Astrocyte (in vitro differentiated cells and primary cell): ENCODE measurements around the gene BRD7. TPM values are rescaled to one million over a fixed set of nuclear protein-coding genes. Genes with fewer than 3 reads are reported as not detected.

Experiments used
- DNase-seq: peaks from one replicate; pipeline ENCODE4 v3.0.0-alpha.2; 2010; ENCODE audit warnings: low read depth
- FAIRE-seq: peaks from 2 replicates; lab custom pipeline; 2011; peaks lifted over from hg19 to GRCh38; lab: Jason Lieb, UNC
- H2AFZ ChIP-seq: 2 replicates; pipeline ENCODE4 v1.6.0; 2012; ENCODE audit warnings: low read depth, low read length, inconsistent platforms
- H3K27ac ChIP-seq: 2 replicates; pipeline ENCODE4 v1.5.1; 2011; ENCODE audit warnings: low read depth, low read length, inconsistent platforms
- H3K27me3 ChIP-seq: 2 replicates; pipeline ENCODE4 v1.6.0; 2011; ENCODE audit warnings: low read length, inconsistent platforms; ENCODE audit not compliant: insufficient read depth
- H3K36me3 ChIP-seq: 2 replicates; pipeline ENCODE4 v1.5.1; 2011; ENCODE audit warnings: low read length, inconsistent platforms; ENCODE audit not compliant: insufficient read depth
- H3K4me1 ChIP-seq: 2 replicates; pipeline ENCODE4 v1.5.1; 2011; ENCODE audit warnings: low read length, inconsistent platforms; ENCODE audit not compliant: insufficient read depth
- H3K4me2 ChIP-seq: 2 replicates; pipeline ENCODE4 v1.6.0; 2012; ENCODE audit warnings: low read length, inconsistent platforms
- H3K4me3 ChIP-seq: 2 replicates; pipeline ENCODE4 v1.5.1; 2011; ENCODE audit warnings: low read depth, mild to moderate bottlenecking, low read length, inconsistent platforms; ENCODE audit not compliant: insufficient read depth
- H3K79me2 ChIP-seq: 2 replicates; pipeline ENCODE4 v1.6.0; 2012; ENCODE audit warnings: mild to moderate bottlenecking, low read length, inconsistent platforms; ENCODE audit not compliant: insufficient read depth
- H3K9ac ChIP-seq: 2 replicates; pipeline ENCODE4 v1.6.0; 2012; ENCODE audit warnings: mild to moderate bottlenecking, low read length, inconsistent platforms
- H3K9me3 ChIP-seq: 2 replicates; pipeline ENCODE4 v1.5.1; 2012; ENCODE audit warnings: low read depth, mild to moderate bottlenecking, low read length, inconsistent platforms; ENCODE audit not compliant: insufficient read depth
- H4K20me1 ChIP-seq: 2 replicates; pipeline ENCODE4 v1.6.0; 2012; ENCODE audit warnings: low read length, inconsistent platforms; ENCODE audit not compliant: insufficient read depth
- H3K27ac Mint-ChIP-seq: one replicate; pipeline ENCODE4 v1.8.0; 2021; ENCODE audit warnings: mild to moderate bottlenecking, mixed read lengths; ENCODE audit not compliant: unreplicated experiment
- H3K27me3 Mint-ChIP-seq: one replicate; pipeline ENCODE4 v1.8.0; 2021; ENCODE audit warnings: low read depth, mixed read lengths; ENCODE audit not compliant: unreplicated experiment
- H3K36me3 Mint-ChIP-seq: one replicate; pipeline ENCODE4 v1.8.0; 2021; ENCODE audit warnings: low read depth, mixed read lengths; ENCODE audit not compliant: unreplicated experiment
- H3K4me1 Mint-ChIP-seq: one replicate; pipeline ENCODE4 v1.8.0; 2021; ENCODE audit warnings: low read depth, mixed read lengths; ENCODE audit not compliant: unreplicated experiment
- H3K4me3 Mint-ChIP-seq: one replicate; pipeline ENCODE4 v1.8.0; 2021; ENCODE audit warnings: mild to moderate bottlenecking, moderate library complexity, mixed read lengths; ENCODE audit not compliant: unreplicated experiment
- H3K9me3 Mint-ChIP-seq: one replicate; pipeline ENCODE4 v1.8.0; 2021; ENCODE audit warnings: mild to moderate bottlenecking, mixed read lengths; ENCODE audit not compliant: unreplicated experiment
- EZH2 ChIP-seq: IDR thresholded peaks from 2 replicates; pipeline ENCODE4 v1.6.1; 2012; ENCODE audit warnings: mild to moderate bottlenecking, low read length, inconsistent platforms; ENCODE audit not compliant: insufficient read depth
- total RNA-seq: library from RNA; stranded (reverse); gene quantifications from 2 replicates; pipeline ENCODE4 v1.2.1, GENCODE V29; 2021
- TF ChIP-seq, protein P1 (sequence below): IDR thresholded peaks from 2 replicates; pipeline ENCODE4 v1.5.1; 2011; ENCODE audit warnings: low read depth, mild to moderate bottlenecking, inconsistent platforms, low read length, moderate library complexity; ENCODE audit not compliant: insufficient read depth

The BRD7 gene
- total RNA-seq, 1 donor from 2014 or later = 58.5 TPM

DNA sequence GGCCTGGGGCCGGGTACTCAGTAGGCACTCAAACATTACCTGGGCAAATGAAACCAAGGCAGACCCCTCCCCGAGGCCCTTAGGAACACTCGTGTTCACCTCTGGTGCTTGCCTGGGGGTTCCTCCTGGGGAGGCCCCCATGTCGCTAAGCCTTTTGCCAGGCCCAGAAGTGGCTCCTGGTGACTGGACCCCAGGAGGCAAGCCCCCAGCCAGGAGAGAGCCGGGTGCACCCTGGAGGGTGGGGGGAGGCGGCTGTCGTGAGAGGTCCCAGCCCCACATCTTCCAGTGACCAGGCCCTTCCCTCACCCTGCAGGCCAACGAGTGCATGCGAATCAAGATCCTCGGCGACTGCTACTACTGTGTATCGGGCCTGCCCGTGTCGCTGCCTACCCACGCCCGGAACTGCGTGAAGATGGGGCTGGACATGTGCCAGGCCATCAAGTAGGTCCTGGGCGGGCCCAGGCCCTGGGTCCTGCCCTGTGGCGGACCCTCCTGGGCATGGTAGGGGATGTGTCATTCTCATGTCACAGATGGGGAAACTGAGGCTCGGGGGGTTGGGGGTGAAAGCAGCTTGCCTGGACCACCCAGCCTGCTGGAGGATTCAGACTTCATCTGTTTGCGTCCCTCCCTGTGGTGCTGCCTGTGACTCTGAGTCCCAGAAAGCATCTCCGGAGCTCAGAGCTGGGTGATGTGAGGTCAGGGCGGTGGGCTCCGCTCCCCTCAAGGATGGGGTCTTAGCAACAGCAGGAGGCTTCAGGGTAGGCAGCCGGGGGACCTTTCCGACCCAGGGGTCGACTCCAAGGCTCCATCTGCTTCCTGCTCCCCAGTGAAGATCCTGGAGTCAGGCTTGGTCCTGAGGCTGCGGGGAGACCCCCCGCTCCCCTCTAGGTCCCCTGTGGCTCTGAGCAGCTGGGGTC lies 69.9 kb downstream of the BRD7 start:
- no peaks in the 10 kb centered on the region for H3K36me3 ChIP-seq
- peaks cover 18% of the 10 kb centered on the region for H3K4me1 Mint-ChIP-seq
- H3K4me1 ChIP-seq = peaks cover 20% of the 10 kb centered on the region
- no peak overlapping the region for H3K9ac ChIP-seq
- FAIRE-seq = no peak
- no peak overlapping the region for H2AFZ ChIP-seq
- H3K27ac Mint-ChIP-seq = no peak overlapping the region
- no peaks in the 10 kb centered on the region for H3K27me3 Mint-ChIP-seq
- no peaks in the 10 kb centered on the region for H3K9me3 Mint-ChIP-seq
- H3K4me2 ChIP-seq = no peak overlapping the region
- H3K27ac ChIP-seq = no peak overlapping the region
- H3K4me3 ChIP-seq = no peak overlapping the region
- TF ChIP-seq EZH2 = no peak
- TF ChIP-seq, protein P1, sequence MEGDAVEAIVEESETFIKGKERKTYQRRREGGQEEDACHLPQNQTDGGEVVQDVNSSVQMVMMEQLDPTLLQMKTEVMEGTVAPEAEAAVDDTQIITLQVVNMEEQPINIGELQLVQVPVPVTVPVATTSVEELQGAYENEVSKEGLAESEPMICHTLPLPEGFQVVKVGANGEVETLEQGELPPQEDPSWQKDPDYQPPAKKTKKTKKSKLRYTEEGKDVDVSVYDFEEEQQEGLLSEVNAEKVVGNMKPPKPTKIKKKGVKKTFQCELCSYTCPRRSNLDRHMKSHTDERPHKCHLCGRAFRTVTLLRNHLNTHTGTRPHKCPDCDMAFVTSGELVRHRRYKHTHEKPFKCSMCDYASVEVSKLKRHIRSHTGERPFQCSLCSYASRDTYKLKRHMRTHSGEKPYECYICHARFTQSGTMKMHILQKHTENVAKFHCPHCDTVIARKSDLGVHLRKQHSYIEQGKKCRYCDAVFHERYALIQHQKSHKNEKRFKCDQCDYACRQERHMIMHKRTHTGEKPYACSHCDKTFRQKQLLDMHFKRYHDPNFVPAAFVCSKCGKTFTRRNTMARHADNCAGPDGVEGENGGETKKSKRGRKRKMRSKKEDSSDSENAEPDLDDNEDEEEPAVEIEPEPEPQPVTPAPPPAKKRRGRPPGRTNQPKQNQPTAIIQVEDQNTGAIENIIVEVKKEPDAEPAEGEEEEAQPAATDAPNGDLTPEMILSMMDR = no peak
- H3K27me3 ChIP-seq = no peaks in the 10 kb centered on the region
- H3K36me3 Mint-ChIP-seq = peaks cover 9% of the 10 kb centered on the region
- H3K4me3 Mint-ChIP-seq = no peak overlapping the region
- no peaks in the 10 kb centered on the region for H3K79me2 ChIP-seq
- H3K9me3 ChIP-seq = no peaks in the 10 kb centered on the region
- no peaks in the 10 kb centered on the region for H4K20me1 ChIP-seq
- DNase-seq = no peak

DNA sequence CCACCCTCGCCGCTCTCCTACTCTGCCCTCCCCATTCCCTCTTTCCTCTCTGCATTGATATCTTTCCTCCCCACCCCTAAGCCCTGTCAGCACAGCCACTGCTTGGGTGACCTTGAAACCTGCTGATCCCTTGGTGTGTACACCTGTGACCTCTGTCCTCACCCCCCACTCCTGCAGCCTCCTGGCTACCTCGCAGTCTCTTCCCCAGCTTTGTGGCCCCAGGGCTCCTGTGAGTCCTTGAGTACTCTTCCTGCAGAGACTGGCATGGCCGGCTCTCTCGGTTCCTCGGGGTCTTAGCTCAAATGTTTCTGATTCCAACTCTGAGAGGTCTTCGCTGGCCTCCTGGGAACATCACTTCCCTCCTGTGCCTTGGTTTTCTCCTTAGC lies 70.7 kb downstream of the BRD7 start:
- H3K4me3 Mint-ChIP-seq = no peak overlapping the region
- Histone ChIP-seq H3K9ac (no peak overlapping the region), H4K20me1 (no peaks in the 10 kb centered on the region), H3K4me2 (no peak overlapping the region), H3K27me3 (no peaks in the 10 kb centered on the region), H3K27ac (no peak overlapping the region), H3K9me3 (no peaks in the 10 kb centered on the region), H3K4me3 (no peak overlapping the region), H2AFZ (no peak overlapping the region), H3K79me2 (no peaks in the 10 kb centered on the region), H3K4me1 (peaks cover 16% of the 10 kb centered on the region), H3K36me3 (no peaks in the 10 kb centered on the region)
- no peak for FAIRE-seq
- H3K27me3 Mint-ChIP-seq = no peaks in the 10 kb centered on the region
- peaks cover 13% of the 10 kb centered on the region for H3K4me1 Mint-ChIP-seq
- H3K27ac Mint-ChIP-seq = no peak overlapping the region
- TF ChIP-seq, protein P1 = no peak
- no peak for TF ChIP-seq EZH2
- H3K9me3 Mint-ChIP-seq = no peaks in the 10 kb centered on the region
- DNase-seq = no peak
- H3K36me3 Mint-ChIP-seq = peaks cover 13% of the 10 kb centered on the region
